A549 treated with CpdA at 1 μM for 4 hours (cell line): ENCODE data around the gene NRIP2. TPM values are rescaled to one million over a fixed set of nuclear protein-coding genes. Genes with fewer than 3 reads are reported as not detected.

Source experiments
- total RNA-seq: library from RNA; stranded (reverse); fragments of 200-300 nt; extraction: Qiagen RNA extraction; gene quantifications from 5 replicates; pipeline ENCODE4 v1.2.3, GENCODE V29; 2022; ENCODE audit warnings: low read depth

Gene NRIP2
- total RNA-seq, result not detected in 5 replicates

GRCh38 chr12:2834581-2835491 is at the start of gene NRIP2:
NRIP2 (minus strand) TSS chr12:2835035; CDS start chr12:2834983, 52 bp downstream.

GRCh38 chr12:2877047-2877952 is 42.5 kb upstream of the NRIP2 start, which contains the start of the genes FOXM1 and RHNO1:
FOXM1 (minus strand) TSS chr12:2877174; CDS start chr12:2874478, 2,696 bp downstream.
RHNO1 (plus strand) TSS chr12:2877223; CDS start chr12:2885367, 8,144 bp downstream.

GRCh38 chr12:2857021-2857431 is 22.2 kb upstream of the NRIP2 start, which contains the start of gene TEX52:
TEX52 (minus strand) TSS chr12:2857039; CDS start chr12:2857026, 13 bp downstream.

GRCh38 chr12:2812290-2813213 is 22.3 kb downstream of the NRIP2 start, which contains the start of gene ITFG2:
ITFG2 (plus strand) TSS chr12:2812668; CDS start chr12:2812761, 93 bp downstream.

GRCh38 chr12:2794736-2795289 is 40.0 kb downstream of the NRIP2 start, which contains the start of gene FKBP4:
FKBP4 (plus strand) TSS chr12:2794970; CDS start chr12:2795140, 170 bp downstream.

Other genes with a start within 250 kb of the NRIP2 start
- 99.4 to 130 TPM (median 124 TPM) in 5 replicates for gene FKBP4, start 40.1 kb downstream of the NRIP2 start, total RNA-seq
- 15.8 to 17.3 TPM (median 17.0 TPM) in 5 replicates for gene ITFG2, start 22.4 kb downstream of the NRIP2 start, total RNA-seq
- gene TEX52, start 22.0 kb upstream of the NRIP2 start, total RNA-seq, result not detected in 5 replicates
- 95.5 to 99.3 TPM (median 96.8 TPM) in 5 replicates for gene FOXM1, start 42.1 kb upstream of the NRIP2 start, total RNA-seq
- 43.2 to 49.8 TPM (median 46.7 TPM) in 5 replicates for gene RHNO1, start 42.2 kb upstream of the NRIP2 start, total RNA-seq
- 16.9 to 23.9 TPM (median 20.7 TPM) in 5 replicates for gene TULP3, start 55.9 kb upstream of the NRIP2 start, total RNA-seq
- gene TEAD4, start 124.4 kb upstream of the NRIP2 start, total RNA-seq, result 38.7 to 47.0 TPM (median 45.5 TPM) in 5 replicates
- 16.7 to 22.0 TPM (median 19.1 TPM) in 5 replicates for gene TSPAN9, start 242.3 kb upstream of the NRIP2 start, total RNA-seq